Esophagus (tissue), 2 donors: ENCODE data around the gene RBBP9. TPM values are rescaled to one million over a fixed set of nuclear protein-coding genes. Genes with fewer than 3 reads are reported as not detected.

Source experiments
- polyA plus RNA-seq, 2 donors: library from polyadenylated mRNA; stranded (reverse); fragments of 200-250 nt; gene quantifications; one replicate each; pipeline ENCODE4 v1.2.3, GENCODE V29; 2013
- donor health status: healthy with polysubstance abuse.
- donor health status: Bipolar disorder and iron deficiency.

RBBP9 gene
- polyA plus RNA-seq, 2 donors = 2.9 to 5.0 TPM

Other genes starting within 250 kb of the RBBP9 start
- gene ZNF133, start 208.7 kb downstream of the RBBP9 start, polyA plus RNA-seq = 10 to 100 TPM; 10.8 to 15.6 TPM
- gene DZANK1, start 30.2 kb downstream of the RBBP9 start, polyA plus RNA-seq = 1 to 10 TPM in 1 of 2 donors, under 1 TPM in 1; 0.69 to 1.7 TPM
- 1 to 10 TPM; 5.0 to 5.9 TPM for gene POLR3F, start 29.8 kb downstream of the RBBP9 start, polyA plus RNA-seq
- 10 to 100 TPM in 1 of 2 donors, 1 to 10 TPM in 1; 5.8 to 26.0 TPM for gene SEC23B, start 10.7 kb upstream of the RBBP9 start, polyA plus RNA-seq
- 100 to 1,000 TPM in 1 of 2 donors, 10 to 100 TPM in 1; 93.2 to 143 TPM for gene SMIM26, start 70.2 kb upstream of the RBBP9 start, polyA plus RNA-seq
- 10 to 100 TPM in 1 of 2 donors, 1 to 10 TPM in 1; 9.7 to 27.4 TPM for gene DTD1, start 90.8 kb upstream of the RBBP9 start, polyA plus RNA-seq